H9 (cell line): ENCODE results near the gene DNAJC30. TPM values are rescaled to one million over a fixed set of nuclear protein-coding genes. Genes with fewer than 3 reads are reported as not detected.

Experiments
- DNase-seq: peaks from one replicate; pipeline ENCODE4 v3.0.0-alpha.2; 2017
- H2AFZ ChIP-seq: one replicate; pipeline ENCODE4 v1.6.1; 2013; ENCODE audit warnings: mild to moderate bottlenecking, low read length, control low read depth, moderate library complexity
- H2AK5ac ChIP-seq: 2 replicates; pipeline ENCODE4 v1.6.1; 2013; ENCODE audit warnings: low read length, control low read depth, mixed read lengths; ENCODE audit not compliant: insufficient read length
- H2BK120ac ChIP-seq: one replicate; pipeline ENCODE4 v1.6.1; 2013; ENCODE audit warnings: low read depth, mild to moderate bottlenecking, low read length, control low read depth, inconsistent platforms; ENCODE audit not compliant: poor library complexity, severe bottlenecking
- H2BK12ac ChIP-seq: 2 replicates; pipeline ENCODE4 v1.6.1; 2013; ENCODE audit warnings: low read length, control low read depth, mixed read lengths, low read depth; ENCODE audit not compliant: insufficient read length
- H2BK15ac ChIP-seq: 2 replicates; pipeline ENCODE4 v1.6.1; 2013; ENCODE audit warnings: low read depth, low read length, control low read depth
- H2BK20ac ChIP-seq: one replicate; pipeline ENCODE4 v1.6.1; 2013; ENCODE audit warnings: low read depth, mild to moderate bottlenecking, low read length, control low read depth, inconsistent platforms; ENCODE audit not compliant: poor library complexity, severe bottlenecking
- H2BK5ac ChIP-seq: 2 replicates; pipeline ENCODE4 v1.6.1; 2013; ENCODE audit warnings: low read length, control low read depth, mixed read lengths; ENCODE audit not compliant: insufficient read length
- H3K14ac ChIP-seq: 2 replicates; pipeline ENCODE4 v1.6.1; 2013; ENCODE audit warnings: low read length, control low read depth; ENCODE audit not compliant: insufficient read depth
- H3K18ac ChIP-seq: 2 replicates; pipeline ENCODE4 v1.6.1; 2013; ENCODE audit warnings: low read depth, mild to moderate bottlenecking, mixed read lengths, low read length, control low read depth; ENCODE audit not compliant: insufficient read length
- H3K23ac ChIP-seq: 2 replicates; pipeline ENCODE4 v1.6.1; 2013; ENCODE audit warnings: low read length, control low read depth, mixed read lengths, low read depth; ENCODE audit not compliant: insufficient read length
- H3K23me2 ChIP-seq: 2 replicates; pipeline ENCODE4 v1.6.1; 2013; ENCODE audit warnings: low read depth, mild to moderate bottlenecking, mixed read lengths, low read length, control low read depth; ENCODE audit not compliant: insufficient read length, poor library complexity, severe bottlenecking
- H3K27ac ChIP-seq: 2 replicates; pipeline ENCODE4 v1.5.1; 2013; ENCODE audit warnings: low read length, control low read depth, mixed read lengths, low read depth; ENCODE audit not compliant: insufficient read length
- H3K27me3 ChIP-seq: 2 replicates; pipeline ENCODE4 v1.6.1; 2013; ENCODE audit warnings: low read length, control low read depth, inconsistent platforms; ENCODE audit not compliant: insufficient read depth
- H3K4ac ChIP-seq: 2 replicates; pipeline ENCODE4 v1.6.1; 2013; ENCODE audit warnings: low read depth, mild to moderate bottlenecking, control low read depth, inconsistent platforms, low read length, moderate library complexity
- H3K4me1 ChIP-seq: 2 replicates; pipeline ENCODE4 v1.6.1; 2013; ENCODE audit warnings: low read length, control low read depth, inconsistent platforms; ENCODE audit not compliant: insufficient read depth
- H3K4me2 ChIP-seq: 2 replicates; pipeline ENCODE4 v1.6.1; 2013; ENCODE audit warnings: low read length, control low read depth, mixed read lengths; ENCODE audit not compliant: insufficient read length, insufficient read depth
- H3K56ac ChIP-seq: 2 replicates; pipeline ENCODE4 v1.6.1; 2013; ENCODE audit warnings: low read depth, mild to moderate bottlenecking, mixed read lengths, low read length, control low read depth; ENCODE audit not compliant: insufficient read length
- H3K79me1 ChIP-seq: 2 replicates; pipeline ENCODE4 v1.6.1; 2013; ENCODE audit warnings: low read depth, mild to moderate bottlenecking, moderate library complexity, low read length, control low read depth, inconsistent platforms; ENCODE audit not compliant: insufficient read depth, poor library complexity, severe bottlenecking
- H3K79me2 ChIP-seq: 2 replicates; pipeline ENCODE4 v1.6.1; 2013; ENCODE audit warnings: low read length, control low read depth, inconsistent platforms; ENCODE audit not compliant: insufficient read depth
- H3K9ac ChIP-seq: 2 replicates; pipeline ENCODE4 v1.6.1; 2013; ENCODE audit warnings: low read length, control low read depth, mixed read lengths; ENCODE audit not compliant: insufficient read length; ENCODE audit errors: extremely low read depth
- H3K9me3 ChIP-seq: one replicate; pipeline ENCODE4 v1.6.1; 2013; ENCODE audit warnings: low read depth, low read length, inconsistent platforms; ENCODE audit not compliant: control insufficient read depth
- H3T11ph ChIP-seq: one replicate; pipeline ENCODE4 v1.6.1; 2013; ENCODE audit warnings: mild to moderate bottlenecking, low read length, control low read depth, inconsistent platforms
- H4K20me1 ChIP-seq: one replicate; pipeline ENCODE4 v1.6.1; 2013; ENCODE audit not compliant: control insufficient read depth, insufficient read length, insufficient read depth
- H4K5ac ChIP-seq: 2 replicates; pipeline ENCODE4 v1.6.1; 2013; ENCODE audit warnings: low read depth, mild to moderate bottlenecking, mixed read lengths, low read length, control low read depth; ENCODE audit not compliant: insufficient read length
- H4K8ac ChIP-seq: replicated peaks from 2 replicates; pipeline ENCODE4 v1.6.1; 2013; ENCODE audit warnings: low read length, control low read depth, mixed read lengths, low read depth; ENCODE audit not compliant: insufficient read length
- H4K91ac ChIP-seq: 2 replicates; pipeline ENCODE4 v1.6.1; 2013; ENCODE audit warnings: low read depth, mild to moderate bottlenecking, moderate library complexity, mixed read lengths, low read length, control low read depth; ENCODE audit not compliant: insufficient read length
- H3K27ac Mint-ChIP-seq, 3 experiments: 2 replicates in 2 of 3; 3 replicates in 1 of 3; pipeline ENCODE4 v1.8.0; 2020 to 2021; ENCODE audit warnings: mixed read lengths in 3 of 3, mild to moderate bottlenecking in 1 of 3, moderate library complexity in 1 of 3
- H3K27me3 Mint-ChIP-seq: 2 replicates; pipeline ENCODE4 v1.8.0; 2021; ENCODE audit warnings: low read depth, mild to moderate bottlenecking, moderate library complexity, mixed read lengths
- H3K36me3 Mint-ChIP-seq, 3 experiments: 2 replicates in 2 of 3; 3 replicates in 1 of 3; pipeline ENCODE4 v1.8.0; 2020 to 2021; ENCODE audit warnings: low read depth in 3 of 3, mixed read lengths in 3 of 3; ENCODE audit not compliant: insufficient read depth in 1 of 3
- H3K4me1 Mint-ChIP-seq, 2 experiments: 2 replicates each; pipeline ENCODE4 v1.8.0; 2020; ENCODE audit warnings: mixed read lengths in 2 of 2
- H3K4me3 Mint-ChIP-seq, 2 experiments: 2 replicates in 1 of 2; 3 replicates in 1 of 2; pipeline ENCODE4 v1.8.0; 2020 to 2021; ENCODE audit warnings: mild to moderate bottlenecking in 2 of 2, mixed read lengths in 2 of 2, moderate library complexity in 1 of 2
- H3K9me3 Mint-ChIP-seq, 2 experiments: 2 replicates in 1 of 2; 3 replicates in 1 of 2; pipeline ENCODE4 v1.8.0; 2020; ENCODE audit warnings: mild to moderate bottlenecking in 2 of 2, mixed read lengths in 2 of 2, moderate library complexity in 1 of 2
- WGBS: extraction: QIAGEN DNeasy Blood & Tissue Kit; methylation state at CpG from one replicate; pipeline ENCODE4 v1.1.7; 2013; ENCODE audit warnings: missing lambda C conversion rate, low lambda C conversion rate, mixed read lengths; ENCODE audit not compliant: insufficient read length; ENCODE audit errors: extremely low coverage; 5-methylcytosine and 5-hydroxymethylcytosine counted together
- total RNA-seq: library from RNA; stranded (reverse); gene quantifications from 2 replicates; pipeline ENCODE4 v1.2.1, GENCODE V29; 2021
- TF ChIP-seq, protein P1 (sequence below): fragments of 200-600 bp; sonication (generic); conservative IDR thresholded peaks from 3 replicates; pipeline ENCODE4 v1.8.0; 2021; ENCODE audit warnings: antibody characterized with exemption, mild to moderate bottlenecking

The DNAJC30 gene
- total RNA-seq, 1 experiment from 2014 or later = 8.1 TPM

DNA sequence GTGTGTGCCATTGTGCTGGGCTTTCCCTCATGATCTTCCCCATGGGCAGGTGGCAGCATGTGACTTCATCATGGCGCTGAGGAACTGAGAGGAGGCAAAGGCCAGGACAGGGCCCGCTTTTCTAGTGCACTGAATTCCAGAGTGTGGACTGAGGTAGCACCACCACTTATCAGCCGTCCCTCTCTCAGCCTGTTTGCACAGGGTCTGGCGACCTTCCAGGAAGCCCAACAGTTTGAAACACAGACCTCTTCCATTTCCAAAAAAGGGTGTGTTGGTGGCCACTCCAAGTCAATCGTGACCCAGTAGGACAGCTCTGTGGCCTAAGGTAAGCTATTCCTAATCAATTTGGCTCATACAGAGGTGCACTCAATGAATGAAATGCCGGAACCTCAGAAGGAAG is 4.4 kb downstream of the DNAJC30 start:
- Histone ChIP-seq H3K79me2 (peaks cover 12% of the 10 kb centered on the region; the same call in 1 of the 2 replicates), H3K4me2 (no peak overlapping the region), H4K8ac (no peak overlapping the region), H2BK20ac (no peak overlapping the region), H2BK120ac (no peak overlapping the region), H3K23me2 (peaks cover 12% of the 10 kb centered on the region), H3K14ac (no peak overlapping the region), H3K9me3 (no peaks in the 10 kb centered on the region), H3K27ac (no peak overlapping the region), H3T11ph (no peak overlapping the region), H2BK5ac (no peak overlapping the region), H4K91ac (no peak overlapping the region), H4K20me1 (no peaks in the 10 kb centered on the region), H2BK12ac (no peak overlapping the region), H2AFZ (no peak overlapping the region), H3K56ac (no peak overlapping the region), H3K79me1 (peaks cover 13% of the 10 kb centered on the region), H4K5ac (no peak overlapping the region), H2AK5ac (no peak overlapping the region), H3K4me1 (peaks cover 4% of the 10 kb centered on the region; the same call in 1 of the 2 replicates), H3K18ac (no peak overlapping the region), H3K23ac (no peak overlapping the region), H3K4ac (no peak overlapping the region), H3K27me3 (no peaks in the 10 kb centered on the region), H3K9ac (no peak overlapping the region), H2BK15ac (no peak overlapping the region)
- no peaks in the 10 kb centered on the region; the same call in 1 of the 2 replicates for H3K27me3 Mint-ChIP-seq
- peak overlapping the region in 1 of 3 experiments; percentile 22; a peak in 1 of 7 replicates for H3K27ac Mint-ChIP-seq
- TF ChIP-seq, protein P1, sequence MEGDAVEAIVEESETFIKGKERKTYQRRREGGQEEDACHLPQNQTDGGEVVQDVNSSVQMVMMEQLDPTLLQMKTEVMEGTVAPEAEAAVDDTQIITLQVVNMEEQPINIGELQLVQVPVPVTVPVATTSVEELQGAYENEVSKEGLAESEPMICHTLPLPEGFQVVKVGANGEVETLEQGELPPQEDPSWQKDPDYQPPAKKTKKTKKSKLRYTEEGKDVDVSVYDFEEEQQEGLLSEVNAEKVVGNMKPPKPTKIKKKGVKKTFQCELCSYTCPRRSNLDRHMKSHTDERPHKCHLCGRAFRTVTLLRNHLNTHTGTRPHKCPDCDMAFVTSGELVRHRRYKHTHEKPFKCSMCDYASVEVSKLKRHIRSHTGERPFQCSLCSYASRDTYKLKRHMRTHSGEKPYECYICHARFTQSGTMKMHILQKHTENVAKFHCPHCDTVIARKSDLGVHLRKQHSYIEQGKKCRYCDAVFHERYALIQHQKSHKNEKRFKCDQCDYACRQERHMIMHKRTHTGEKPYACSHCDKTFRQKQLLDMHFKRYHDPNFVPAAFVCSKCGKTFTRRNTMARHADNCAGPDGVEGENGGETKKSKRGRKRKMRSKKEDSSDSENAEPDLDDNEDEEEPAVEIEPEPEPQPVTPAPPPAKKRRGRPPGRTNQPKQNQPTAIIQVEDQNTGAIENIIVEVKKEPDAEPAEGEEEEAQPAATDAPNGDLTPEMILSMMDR = no peak
- DNase-seq = no peak
- H3K4me3 Mint-ChIP-seq = no peak overlapping the region
- peaks cover 14 to 21% of the 10 kb centered on the region in 2 experiments for H3K4me1 Mint-ChIP-seq
- no peaks in the 10 kb centered on the region for H3K9me3 Mint-ChIP-seq
- no CpG with 5 or more reads among the region's 6 CpGs for WGBS
- H3K36me3 Mint-ChIP-seq = peaks cover 17 to 30% (median 19%) of the 10 kb centered on the region in 3 experiments
